Stomach (tissue), 9 donors: ENCODE measurements around the gene ATP5MC2. TPM values are rescaled to one million over a fixed set of nuclear protein-coding genes. Genes with fewer than 3 reads are reported as not detected.
"Not testable (repeated sequence)": the region's sequence is repeated elsewhere in the genome, so short reads cannot be mapped to it uniquely, and the experiment has no call there.

ENCODE experiments used
- DNase-seq, 2 donors: peaks; one replicate each; pipeline versions ENCODE4 v3.0.0 to v3.0.0-alpha.2; 2013 to 2019
- H3K27ac ChIP-seq, 5 donors: fragments of 200-600 bp in 4 of 5; sonication (generic) in 4 of 5; one replicate each; pipeline ENCODE4 v1.5.1; 2013 to 2019; ENCODE audit warnings: mild to moderate bottlenecking in 1 of 5, moderate library complexity in 1 of 5
- H3K27me3 ChIP-seq, 3 donors: fragments of 200-600 bp; sonication (generic); one replicate each; pipeline ENCODE4 v1.5.1; 2017 to 2019; ENCODE audit warnings: mixed run types in 1 of 3
- H3K36me3 ChIP-seq, 4 donors: fragments of 200-600 bp; sonication (generic); 1 replicate in 3 of 4; 2 replicates in 1 of 4; pipeline ENCODE4 v1.5.1; 2016 to 2019
- H3K4me1 ChIP-seq, 4 donors: fragments of 200-600 bp; sonication (generic); one replicate each; pipeline ENCODE4 v1.5.1; 2016 to 2019
- H3K4me3 ChIP-seq, 4 donors: fragments of 200-600 bp; sonication (generic) in 3 of 4; one replicate each; pipeline ENCODE4 v1.5.1; 2016 to 2019; ENCODE audit warnings: mild to moderate bottlenecking in 1 of 4
- H3K9me3 ChIP-seq, 4 donors: fragments of 200-600 bp; sonication (generic); one replicate each; pipeline ENCODE4 v1.5.1; 2016 to 2019
- CTCF ChIP-seq, 7 experiments: fragments of 450-650 bp in 4 of 7; fragments of 200-600 bp in 3 of 7; sonication (generic) in 3 of 7; IDR thresholded peaks; one replicate each; pipeline ENCODE4 v1.5.1; 2016 to 2019; ENCODE audit warnings: antibody characterized with exemption in 7 of 7, control low read depth in 2 of 7, mild to moderate bottlenecking in 1 of 7
- EP300 ChIP-seq: sonication (generic); formaldehyde crosslinking; IDR thresholded peaks from one replicate; pipeline ENCODE4 v1.6.1; 2017; ENCODE audit warnings: antibody characterized with exemption
- POLR2A ChIP-seq, 4 donors: fragments of 450-650 bp; IDR thresholded peaks; one replicate each; pipeline ENCODE4 v1.6.1; 2016; ENCODE audit warnings: antibody characterized with exemption in 4 of 4, control low read depth in 2 of 4, mild to moderate bottlenecking in 1 of 4, moderate library complexity in 1 of 4
- POLR2AphosphoS5 ChIP-seq, 3 donors: sonication (generic); formaldehyde crosslinking; IDR thresholded peaks; one replicate each; pipeline ENCODE4 v1.6.1; 2016; ENCODE audit warnings: antibody characterized with exemption in 3 of 3
- WGBS, 5 donors: extraction: QIAGEN DNeasy Blood & Tissue Kit in 3 of 5; methylation state at CpG; one replicate each; pipeline versions ENCODE4 v1.1.5 to v1.1.7; 2013 to 2018; 5-methylcytosine and 5-hydroxymethylcytosine counted together
- intact Hi-C: fragments of 100-400 bp; cut with DNase I; formaldehyde crosslinking; loops from one replicate; pipeline ENCODE4 v1.15.1; 2023; ENCODE audit warnings: low total_unique reads
- polyA plus RNA-seq, 3 donors: library from polyadenylated mRNA; stranded (reverse); fragments of 200-250 nt; gene quantifications; one replicate each; pipeline ENCODE4 v1.2.3, GENCODE V29; 2013
- total RNA-seq, 5 donors: library from RNA; depleted of rRNA; stranded (reverse); fragments of >200 nt; gene quantifications; one replicate each; pipeline versions ENCODE4 v1.1.0 to v1.2.3, GENCODE V29; 2014 to 2016
- donor health status: healthy with polysubstance abuse.
- donor health status: Bipolar disorder and iron deficiency.
- donor health status: healthy.

ATP5MC2 gene
- total and polyA plus RNA-seq, 8 donors: 75.0 to 864 (median 254) TPM

- H3K27me3 ChIP-seq: no peaks in the 10 kb centered on the region
- peaks cover 66 to 100% (median 100%) of the 10 kb centered on the region in 4 donors for H3K36me3 ChIP-seq
- H3K4me1 ChIP-seq: peaks cover 0 to under 1% (median 0%) of the 10 kb centered on the region in 4 donors
- 63 to 80% (median 70%) methylated on average over 2 of the region's 2 CpGs for WGBS, 5 donors
- intact Hi-C loops: no loop called here
- TF ChIP-seq POLR2AphosphoS5 (IDR thresholded peaks at IDR 0.05) (no peak), CTCF (IDR thresholded peaks at IDR 0.05) (no peak)
- H3K27ac ChIP-seq: no peak overlapping the region
- H3K4me3 ChIP-seq: no peak overlapping the region
- H3K9me3 ChIP-seq: no peaks in the 10 kb centered on the region
- no peak for DNase-seq
Observed at GRCh38 chr12:53719649-53720048, 43.8 kb upstream of the ATP5MC2 start.

- H3K27ac ChIP-seq, H3K27me3 ChIP-seq, H3K9me3 ChIP-seq, H3K4me1 ChIP-seq, H3K4me3 ChIP-seq, DNase-seq, intact Hi-C loops: not testable (repeated sequence)
- WGBS, 5 donors: 85 to 89% (median 88%) methylated on average over 6 of the region's 6 CpGs
- peaks cover 66 to 100% (median 100%) of the 10 kb centered on the region in 4 donors for H3K36me3 ChIP-seq
Observed at GRCh38 chr12:53718567-53718966, 42.7 kb upstream of the ATP5MC2 start.

GRCh38 chr12:53717319-53717718 is 41.4 kb upstream of the ATP5MC2 start:
- Histone ChIP-seq H3K27ac (no peak overlapping the region), H3K4me3 (no peak overlapping the region), H3K9me3 (no peaks in the 10 kb centered on the region), H3K36me3 (peaks cover 60 to 100% (median 100%) of the 10 kb centered on the region in 4 donors), H3K4me1 (no peaks in the 10 kb centered on the region), H3K27me3 (no peaks in the 10 kb centered on the region)
- no peak for DNase-seq
- TF ChIP-seq EP300: no peak
- no peak for TF ChIP-seq POLR2A (IDR thresholded peaks at IDR 0.05)
- no peak for TF ChIP-seq CTCF (IDR thresholded peaks at IDR 0.05)
- no peak for TF ChIP-seq POLR2AphosphoS5 (IDR thresholded peaks at IDR 0.05)
- WGBS, 5 donors: 89 to 93% (median 90%) methylated on average over 5 of the region's 5 CpGs
- intact Hi-C loops: no loop called here

- intact Hi-C loops: no loop called here
- Histone ChIP-seq H3K9me3 (no peaks in the 10 kb centered on the region), H3K27me3 (no peaks in the 10 kb centered on the region), H3K27ac (no peak overlapping the region), H3K36me3 (peaks cover 36 to 80% (median 79%) of the 10 kb centered on the region in 4 donors), H3K4me3 (no peak overlapping the region), H3K4me1 (peaks cover 0 to 5% (median 0%) of the 10 kb centered on the region in 4 donors)
- no peak for DNase-seq
- no peak for TF ChIP-seq POLR2A (IDR thresholded peaks at IDR 0.05)
- no peak for TF ChIP-seq CTCF (IDR thresholded peaks at IDR 0.05)
- no peak for TF ChIP-seq EP300
- no peak for TF ChIP-seq POLR2AphosphoS5 (IDR thresholded peaks at IDR 0.05)
- 90 to 98% (median 97%) methylated on average over 4 of the region's 4 CpGs for WGBS, 5 donors
Observed at GRCh38 chr12:53714004-53714403, 38.1 kb upstream of the ATP5MC2 start.

- H3K27me3 ChIP-seq: no peaks in the 10 kb centered on the region
- TF ChIP-seq POLR2AphosphoS5 (IDR thresholded peaks at IDR 0.05) (no peak), POLR2A (IDR thresholded peaks at IDR 0.05) (no peak), CTCF (IDR thresholded peaks at IDR 0.05) (no peak), EP300 (no peak)
- H3K4me3 ChIP-seq: no peak overlapping the region
- peaks cover 0 to 5% (median 0%) of the 10 kb centered on the region in 4 donors for H3K4me1 ChIP-seq
- DNase-seq: no peak
- peaks cover 33 to 75% (median 74%) of the 10 kb centered on the region in 4 donors for H3K36me3 ChIP-seq
- 82 to 92% (median 88%) methylated on average over 7 to 9 of the region's 9 CpGs for WGBS, 5 donors
- H3K27ac ChIP-seq: no peak overlapping the region
- intact Hi-C loops: no loop called here
- no peaks in the 10 kb centered on the region for H3K9me3 ChIP-seq
Observed at GRCh38 chr12:53713516-53713915, 37.6 kb upstream of the ATP5MC2 start.
